Heart left ventricle (tissue), 16 donors: ENCODE measurements around the gene URAD. TPM values are rescaled to one million over a fixed set of nuclear protein-coding genes. Genes with fewer than 3 reads are reported as not detected.
"Not testable (repeated sequence)": the region's sequence is repeated elsewhere in the genome, so short reads cannot be mapped to it uniquely, and the experiment has no call there.

Experiments used
- ATAC-seq, 4 donors: fragments of 200-7000 bp; cut with Tn5 transposase; one replicate each; pipeline ENCODE4 v1.9.1; 2020 to 2022; ENCODE audit warnings: moderate library complexity in 4 of 4, mild to moderate bottlenecking in 3 of 4, moderate number of reproducible peaks in 1 of 4
- DNase-seq, 5 donors: peaks; one replicate each; pipeline ENCODE4 v3.0.0-alpha.2; 2020
- H3K27ac ChIP-seq, 12 donors: fragments of 200-600 bp; sonication (generic) in 4 of 12; one replicate each; pipeline versions ENCODE4 v1.5.0 to v1.8.0; 2016 to 2022; ENCODE audit warnings: mild to moderate bottlenecking in 2 of 12
- H3K27me3 ChIP-seq, 9 donors: fragments of 200-600 bp; sonication (generic) in 2 of 9; one replicate each; pipeline versions ENCODE4 v1.5.1 to v1.8.0; 2016 to 2022; ENCODE audit warnings: mild to moderate bottlenecking in 3 of 9
- H3K36me3 ChIP-seq, 9 donors: fragments of 200-600 bp; sonication (generic) in 2 of 9; one replicate each; pipeline versions ENCODE4 v1.5.0 to v1.8.0; 2018 to 2022; ENCODE audit warnings: mild to moderate bottlenecking in 2 of 9
- H3K4me1 ChIP-seq, 12 donors: fragments of 200-600 bp; sonication (generic) in 4 of 12; one replicate each; pipeline versions ENCODE4 v1.5.0 to v1.8.0; 2016 to 2022; ENCODE audit warnings: mild to moderate bottlenecking in 3 of 12
- H3K4me3 ChIP-seq, 12 donors: fragments of 200-600 bp; sonication (generic) in 4 of 12; one replicate each; pipeline versions ENCODE4 v1.5.0 to v1.8.0; 2017 to 2022; ENCODE audit warnings: mild to moderate bottlenecking in 9 of 12, moderate library complexity in 4 of 12
- H3K9me3 ChIP-seq, 12 donors: fragments of 200-600 bp; sonication (generic) in 4 of 12; one replicate each; pipeline versions ENCODE4 v1.5.0 to v1.8.0; 2016 to 2022; ENCODE audit warnings: mild to moderate bottlenecking in 1 of 12
- POLR2A ChIP-seq, 2 donors: fragments of 450-650 bp; IDR thresholded peaks; one replicate each; pipeline ENCODE4 v1.6.1; 2017; ENCODE audit warnings: antibody characterized with exemption in 2 of 2, mild to moderate bottlenecking in 2 of 2, moderate library complexity in 2 of 2
- WGBS, 4 donors: extraction: QIAGEN DNeasy Blood & Tissue Kit in 2 of 4; methylation state at CpG; one replicate each; pipeline versions ENCODE4 v1.1.5 to v1.1.7; 2013 to 2018; 5-methylcytosine and 5-hydroxymethylcytosine counted together
- intact Hi-C, 10 donors: fragments of 100-400 bp; cut with DNase I; formaldehyde crosslinking; loops; one replicate each; pipeline versions ENCODE4 v1.11.1 to v1.14.2; 2022
- long read RNA-seq, 3 donors: library from polyadenylated mRNA; unstranded; transcript quantifications; one replicate each; pipeline ENCODE4 v2.0.0, GENCODE V29; 2020 to 2021
- polyA plus RNA-seq, 2 donors: library from polyadenylated mRNA; stranded (reverse); fragments of 200-250 nt; gene quantifications; one replicate each; pipeline ENCODE4 v1.2.3, GENCODE V29; 2013
- total RNA-seq, 9 donors: library from RNA; depleted of rRNA in 2 of 9; stranded (reverse); fragments of >200 nt in 2 of 9; fragmentation: NEBNext Ultra II Directional in 3 of 9; extraction: Animal tissue kit (Norgen Biotek cat#: 25700) in 3 of 9; gene quantifications; one replicate each; pipeline versions ENCODE4 v1.1.0 to v1.2.4, GENCODE V29; 2016 to 2023
- TF ChIP-seq, protein P1 (sequence below), 12 donors: fragments of 200-600 bp; sonication (generic) in 4 of 12; IDR thresholded peaks; one replicate each; pipeline versions ENCODE4 v1.5.0 to v1.8.0; 2018 to 2022; ENCODE audit warnings: antibody characterized with exemption in 12 of 12, mild to moderate bottlenecking in 5 of 12
- donor health status: ischemic (EF 13 %, LVEDD 7.1; RV severe dilation, severe dysfunction).
- donor health status: healthy with polysubstance abuse.
- donor health status: DM: no; HTN: yes; CAD: no.
- donor health status: DM: no; HTN: no; CAD: no.
- donor health status: ischemic (EF 25% LVEDD 6.9; RV normal size, moderate dysfunction).
- donor health status: ischemic (EF 25% LVEDD 5.7; RV mildly dilated, moderate dysfunction).
- donor health status: healthy.
- donor health status: DM: yes; HTN: yes; CAD: no.
- donor health status: ischemic (EF 35%, LVEDD 5.7; RV mildly dilated, moderate dysfunction).
- donor health status: nonischemic (EF 11% LVEDD 7.7; RV severe dilation, severe dysfunction).
- donor health status: DM: yes; HTN: yes; CAD: no.
- donor health status: PGD.
- donor health status: ischemic (EF 29% LVEDD 5.4; RV normal size, mild dysfunction).
- donor health status: nonischemic (EF 23%, LVEDD 6.1; RV moderate dilation, normal function).

URAD gene, protein sequence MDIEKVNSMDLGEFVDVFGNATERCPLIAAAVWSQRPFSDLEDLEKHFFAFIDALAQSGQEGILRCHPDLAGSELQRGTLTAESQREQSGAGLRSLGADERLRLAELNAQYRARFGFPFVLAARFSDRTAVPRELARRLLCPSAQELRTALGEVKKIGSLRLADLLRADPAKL
- total RNA-seq (not detected), polyA plus RNA-seq (not detected)
- long read RNA-seq, donor 1: 0 reads
- long read RNA-seq, donor 2: 0 reads
- long read RNA-seq, donor 3: 0 reads

DNA sequence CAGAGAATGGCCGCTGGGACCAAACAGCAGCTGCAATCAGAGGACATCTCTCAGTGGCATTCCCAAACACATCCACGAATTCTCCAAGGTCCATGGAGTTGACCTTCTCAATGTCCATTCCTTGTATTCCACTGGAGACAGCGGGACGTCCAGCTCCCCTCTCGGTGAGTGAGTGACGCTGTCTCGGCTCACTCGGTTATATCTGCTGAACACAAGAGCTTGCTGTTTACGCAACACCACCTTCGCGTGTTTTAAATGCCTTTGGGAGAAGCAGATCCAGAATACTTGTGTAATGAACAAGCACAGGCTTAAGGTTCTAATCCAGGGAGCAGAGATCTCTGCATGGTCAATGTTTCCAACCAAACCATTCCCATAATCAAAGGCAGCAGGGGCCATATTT, at the start of gene URAD:
TSS of gene URAD (minus strand) at position 174 of the 400 bp plus-strand sequence. CDS start at position 118, 56 bp downstream.
- H3K27me3 ChIP-seq: peaks cover 0 to 59% (median 23%) of the 10 kb centered on the region in 9 donors
- TF ChIP-seq, protein P1, sequence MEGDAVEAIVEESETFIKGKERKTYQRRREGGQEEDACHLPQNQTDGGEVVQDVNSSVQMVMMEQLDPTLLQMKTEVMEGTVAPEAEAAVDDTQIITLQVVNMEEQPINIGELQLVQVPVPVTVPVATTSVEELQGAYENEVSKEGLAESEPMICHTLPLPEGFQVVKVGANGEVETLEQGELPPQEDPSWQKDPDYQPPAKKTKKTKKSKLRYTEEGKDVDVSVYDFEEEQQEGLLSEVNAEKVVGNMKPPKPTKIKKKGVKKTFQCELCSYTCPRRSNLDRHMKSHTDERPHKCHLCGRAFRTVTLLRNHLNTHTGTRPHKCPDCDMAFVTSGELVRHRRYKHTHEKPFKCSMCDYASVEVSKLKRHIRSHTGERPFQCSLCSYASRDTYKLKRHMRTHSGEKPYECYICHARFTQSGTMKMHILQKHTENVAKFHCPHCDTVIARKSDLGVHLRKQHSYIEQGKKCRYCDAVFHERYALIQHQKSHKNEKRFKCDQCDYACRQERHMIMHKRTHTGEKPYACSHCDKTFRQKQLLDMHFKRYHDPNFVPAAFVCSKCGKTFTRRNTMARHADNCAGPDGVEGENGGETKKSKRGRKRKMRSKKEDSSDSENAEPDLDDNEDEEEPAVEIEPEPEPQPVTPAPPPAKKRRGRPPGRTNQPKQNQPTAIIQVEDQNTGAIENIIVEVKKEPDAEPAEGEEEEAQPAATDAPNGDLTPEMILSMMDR (IDR thresholded peaks at IDR 0.05): no peak
- TF ChIP-seq POLR2A (IDR thresholded peaks at IDR 0.05): no peak

DNA sequence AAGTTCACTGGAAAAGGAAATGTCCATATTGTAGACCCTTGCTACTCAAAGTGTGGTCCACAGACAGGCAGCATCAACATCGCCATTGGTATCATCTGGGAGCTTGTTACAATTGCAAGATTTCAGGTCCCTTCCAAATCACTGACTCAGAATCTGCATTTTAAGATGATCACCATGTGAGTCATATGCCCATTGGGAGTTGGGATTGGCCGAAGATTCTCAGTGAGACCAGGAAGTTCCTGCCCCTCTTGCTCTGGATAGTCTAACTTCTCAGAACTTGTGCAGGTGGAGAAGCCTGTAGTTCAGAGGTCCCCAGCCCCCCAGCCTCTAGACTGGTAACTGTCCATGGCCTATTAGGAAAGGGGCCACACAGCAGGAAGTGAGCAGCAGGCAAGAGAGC, 48.9 kb upstream of the URAD start:
- no peak for TF ChIP-seq POLR2A (IDR thresholded peaks at IDR 0.05)
- TF ChIP-seq, protein P1 (IDR thresholded peaks at IDR 0.05): no peak
- H3K9me3 ChIP-seq: no peaks in the 10 kb centered on the region
- ATAC-seq: no peak
- peaks cover 0 to 24% (median 0%) of the 10 kb centered on the region in 12 donors for H3K4me1 ChIP-seq
- intact Hi-C loops: no loop called here
- H3K4me3 ChIP-seq: no peak overlapping the region
- H3K36me3 ChIP-seq: no peaks in the 10 kb centered on the region
- WGBS, 4 donors: 63 to 75% (median 70%) methylated on average over 2 of the region's 2 CpGs
- peaks cover 0 to 14% (median 0%) of the 10 kb centered on the region in 9 donors for H3K27me3 ChIP-seq
- H3K27ac ChIP-seq: no peak overlapping the region
- no peak for DNase-seq

More for the DNA sequence above, at the start of gene URAD:
- no peaks in the 10 kb centered on the region for H3K9me3 ChIP-seq
- DNase-seq: no peak
- H3K27ac ChIP-seq: no peak within 1 kb of the TSS
- no peaks in the 10 kb centered on the region for H3K36me3 ChIP-seq
- no peak within 1 kb of the TSS for H3K4me3 ChIP-seq
- no peak for ATAC-seq
- intact Hi-C loops: loop anchor here in 3 of 10 donors (10.0 kb wide), 2 partner anchors 454 to 1004 kb away; no protein-coding TSS in a partner anchor
- H3K4me1 ChIP-seq: no peaks in the 10 kb centered on the region
- WGBS, 4 donors: 66 to 73% (median 67%) methylated on average over 11 of the region's 11 CpGs

DNA sequence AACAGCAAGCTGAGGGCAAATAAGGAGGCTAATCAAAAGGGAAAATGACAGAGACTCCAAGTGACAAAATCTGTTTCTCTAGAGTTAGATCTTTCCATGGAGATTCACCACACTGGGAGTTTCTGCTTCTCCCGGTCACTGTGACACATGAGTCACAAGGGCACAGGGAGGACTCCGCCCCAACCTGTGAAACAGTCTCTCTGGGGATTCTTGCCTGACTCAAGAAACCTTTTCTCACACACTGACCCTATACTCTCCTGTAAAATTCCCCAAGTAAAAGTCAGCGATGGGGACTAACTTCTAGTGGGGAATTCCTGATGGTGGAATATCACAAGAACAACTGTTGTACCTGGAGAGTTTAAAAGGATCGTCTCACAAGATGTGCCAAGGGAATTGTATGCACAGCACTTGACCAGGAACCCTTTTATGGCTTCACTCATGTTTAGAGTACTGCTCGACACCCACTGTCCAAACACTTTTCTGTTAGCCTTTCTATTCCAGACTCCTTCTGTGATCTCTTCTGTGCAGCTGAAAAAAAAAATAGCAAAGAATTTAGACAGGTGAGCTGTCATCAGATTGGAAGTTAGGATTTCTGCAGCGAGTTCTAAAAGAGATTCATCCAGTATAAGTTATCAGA, 46.8 kb upstream of the URAD start:
- H3K4me3 ChIP-seq: no peak overlapping the region
- H3K27ac ChIP-seq: no peak overlapping the region
- peaks cover 0 to 17% (median 0%) of the 10 kb centered on the region in 12 donors for H3K4me1 ChIP-seq
- 61 to 73% (median 66%) methylated on average over 6 of the region's 6 CpGs for WGBS, 4 donors
- TF ChIP-seq POLR2A (IDR thresholded peaks at IDR 0.05): no peak
- TF ChIP-seq, protein P1 (IDR thresholded peaks at IDR 0.05): no peak
- H3K27me3 ChIP-seq: peaks cover 0 to 14% (median 0%) of the 10 kb centered on the region in 9 donors
- no peaks in the 10 kb centered on the region for H3K36me3 ChIP-seq
- intact Hi-C loops: no loop called here
- no peaks in the 10 kb centered on the region for H3K9me3 ChIP-seq
- ATAC-seq (no peak), DNase-seq (no peak)

DNA sequence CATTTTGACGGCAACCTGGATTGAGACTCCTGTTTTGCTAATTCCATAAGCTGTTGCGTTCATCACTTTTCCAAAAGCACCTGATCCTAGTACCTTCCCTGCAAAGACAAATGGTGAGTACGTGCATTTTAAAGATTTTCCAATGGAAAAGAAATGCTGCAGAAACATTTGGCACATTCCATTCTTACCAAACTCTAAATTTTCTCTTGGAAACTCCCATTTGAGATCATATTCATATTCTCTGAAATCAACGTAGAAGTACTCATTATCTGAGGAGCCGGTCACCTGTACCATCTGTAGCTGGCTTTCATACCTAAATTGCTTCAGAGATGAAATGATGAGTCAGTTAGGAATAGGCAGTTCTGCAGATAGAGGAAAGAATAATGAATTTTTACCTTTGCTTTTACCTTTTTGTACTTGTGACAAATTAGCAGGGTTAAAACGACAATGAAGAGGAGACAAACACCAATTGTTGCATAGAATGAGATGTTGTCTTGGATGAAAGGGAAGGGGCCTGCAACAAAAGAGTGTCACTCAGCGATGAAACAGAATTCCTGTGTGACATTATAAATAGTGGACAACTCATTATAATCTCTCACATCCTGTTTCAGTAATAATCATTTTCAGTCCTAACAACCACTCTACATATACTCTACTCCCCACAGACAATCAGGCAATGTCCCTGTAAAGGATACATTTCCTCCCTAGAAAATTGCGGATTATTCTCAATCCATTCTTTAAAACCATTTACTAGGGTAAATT, 45.6 kb upstream of the URAD start:
- no peaks in the 10 kb centered on the region for H3K9me3 ChIP-seq
- DNase-seq: no peak
- H3K27ac ChIP-seq: no peak overlapping the region
- H3K27me3 ChIP-seq: peaks cover 0 to 14% (median 0%) of the 10 kb centered on the region in 9 donors
- no peak overlapping the region for H3K4me3 ChIP-seq
- peaks cover 0 to 13% (median 0%) of the 10 kb centered on the region in 12 donors for H3K4me1 ChIP-seq
- no peak for ATAC-seq
- H3K36me3 ChIP-seq: no peaks in the 10 kb centered on the region
- intact Hi-C loops: no loop called here
- TF ChIP-seq, protein P1 (IDR thresholded peaks at IDR 0.05): no peak
- no peak for TF ChIP-seq POLR2A (IDR thresholded peaks at IDR 0.05)
- WGBS, 4 donors: 84 to 89% (median 86%) methylated on average over 8 of the region's 8 CpGs

DNA sequence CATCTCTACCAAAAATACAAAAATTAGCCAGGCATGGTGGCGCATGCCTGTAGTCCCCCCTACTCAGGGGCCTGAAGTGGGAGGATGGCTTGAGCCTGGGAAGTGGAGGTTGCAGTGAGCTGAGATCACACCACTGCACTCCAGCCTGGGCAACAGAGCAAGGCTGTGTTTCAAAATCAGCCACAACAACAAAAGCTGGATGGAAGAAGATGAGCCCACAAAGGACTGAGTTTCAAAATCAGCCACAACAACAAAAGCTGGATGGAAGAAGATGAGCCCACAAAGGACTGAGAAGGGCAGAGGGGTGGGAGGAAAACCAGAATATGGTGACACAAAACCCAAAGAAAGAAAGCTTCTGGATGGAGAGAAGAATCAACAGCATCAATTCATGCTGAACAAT, 43.9 kb upstream of the URAD start:
- 95 to 100% (median 98%) methylated on average over 1 of the region's 1 CpG for WGBS, 4 donors
- ATAC-seq, intact Hi-C loops, H3K27ac ChIP-seq, H3K36me3 ChIP-seq, H3K9me3 ChIP-seq, DNase-seq, H3K4me3 ChIP-seq: not testable (repeated sequence)
- Histone ChIP-seq H3K27me3 (peaks cover 0 to 13% (median 0%) of the 10 kb centered on the region in 9 donors), H3K4me1 (peaks cover 0 to 13% (median 0%) of the 10 kb centered on the region in 12 donors)
